K562 (cell line): ENCODE results near the gene EDNRB. TPM values are rescaled to one million over a fixed set of nuclear protein-coding genes. Genes with fewer than 3 reads are reported as not detected.

Experiments used
- ATAC-seq: fragments of 200-7000 bp; cut with Tn5 transposase; 3 replicates; pipeline ENCODE4 v1.9.1; 2020; ENCODE audit warnings: moderate library complexity
- BruUV-seq: library from RNA; stranded (reverse); fragments of 400-500 nt; replicated peaks from 2 replicates; lab custom pipeline; 2021; lab: Mats Ljungman, UMichigan
- CTCF ChIA-PET: fragments of 300-600 bp; formaldehyde crosslinking; extraction: SDS; loops from one replicate; lab custom pipeline; 2021; ENCODE audit warnings: low intra/inter-chr PET ratio; lab: Yijun Ruan, JAX
- POLR2A ChIA-PET: fragments of 300-600, 350-650 bp; sonication (Branson Sonifier 250); formaldehyde crosslinking; extraction: SDS; loops from one replicate; lab custom pipeline; 2021; ENCODE audit warnings: antibody characterized with exemption, inconsistent platforms; lab: Yijun Ruan, JAX
- DNase-seq, 4 experiments: peaks; one replicate each; pipeline versions ENCODE4 v3.0.0 to v3.0.0-alpha.2; 2011 to 2018; ENCODE audit warnings: low spot score in 3 of 4, mixed read lengths in 3 of 4; ENCODE audit errors: extremely low read depth in 1 of 4
- FAIRE-seq: peaks from 2 replicates; lab custom pipeline; 2011; peaks lifted over from hg19 to GRCh38; lab: Jason Lieb, UNC
- H2AFZ ChIP-seq: 2 replicates; pipeline ENCODE4 v1.6.0; 2011; ENCODE audit warnings: low read depth, low read length, control low read depth, inconsistent platforms
- H3K27ac ChIP-seq: fragments of 200-600 bp; 3 replicates; pipeline ENCODE4 v1.8.0; 2011; ENCODE audit warnings: low read depth, mild to moderate bottlenecking, control low read depth, inconsistent platforms, low read length, moderate library complexity, mixed read lengths; ENCODE audit errors: extremely low read depth
- H3K27me3 ChIP-seq, 2 experiments: fragments of 300-600 bp in 1 of 2; 2 replicates in 1 of 2; 3 replicates in 1 of 2; pipeline versions ENCODE4 v1.6.0 to v1.8.0; 2011; ENCODE audit warnings: inconsistent platforms in 2 of 2, low read length in 2 of 2, mild to moderate bottlenecking in 1 of 2, mixed read lengths in 1 of 2, moderate library complexity in 1 of 2; ENCODE audit not compliant: control insufficient read depth in 2 of 2, insufficient read depth in 2 of 2
- H3K36me3 ChIP-seq: fragments of 300-600 bp; 3 replicates; pipeline ENCODE4 v1.8.0; 2011; ENCODE audit warnings: mild to moderate bottlenecking, low read length, inconsistent platforms; ENCODE audit not compliant: control insufficient read depth, insufficient read depth
- H3K4me1 ChIP-seq, 2 experiments: fragments of 200-600 bp in 1 of 2; replicated peaks in 1 of 2; 2 replicates in 1 of 2; 3 replicates in 1 of 2; pipeline versions ENCODE4 v1.5.1 to v1.8.0; 2011; ENCODE audit warnings: inconsistent platforms in 2 of 2, low read length in 2 of 2, mild to moderate bottlenecking in 1 of 2, mixed read lengths in 1 of 2, moderate library complexity in 1 of 2; ENCODE audit not compliant: control insufficient read depth in 2 of 2, insufficient read depth in 2 of 2
- H3K4me2 ChIP-seq: 2 replicates; pipeline ENCODE4 v1.6.1; 2011; ENCODE audit warnings: low read length, control low read depth, inconsistent platforms, mixed read lengths; ENCODE audit not compliant: insufficient read depth
- H3K4me3 ChIP-seq: fragments of 200-600 bp; sonication (generic), shearing (Covaris generic); 2 replicates; pipeline ENCODE4 v1.5.1; 2016; ENCODE audit warnings: control low read depth, inconsistent platforms
- H3K79me2 ChIP-seq: fragments of 200-600 bp; 3 replicates; pipeline ENCODE4 v1.8.0; 2011; ENCODE audit warnings: low read length, inconsistent platforms; ENCODE audit not compliant: control insufficient read depth, insufficient read depth
- H3K9ac ChIP-seq, 2 experiments: 2 replicates each; pipeline versions ENCODE4 v1.6.0 to v1.6.1; 2011; ENCODE audit warnings: low read depth in 2 of 2, low read length in 2 of 2, control low read depth in 1 of 2, inconsistent platforms in 1 of 2, mild to moderate bottlenecking in 1 of 2, mixed read lengths in 1 of 2; ENCODE audit not compliant: insufficient read depth in 1 of 2
- H3K9me1 ChIP-seq: one replicate; pipeline ENCODE4 v1.6.0; 2011; ENCODE audit warnings: inconsistent platforms, mild to moderate bottlenecking, low read length, moderate library complexity; ENCODE audit not compliant: control insufficient read depth, insufficient read depth
- H3K9me3 ChIP-seq: replicated peaks from 2 replicates; pipeline ENCODE4 v1.5.1; 2011; ENCODE audit warnings: low read depth, low read length, inconsistent platforms; ENCODE audit not compliant: control insufficient read depth, insufficient read depth
- H4K20me1 ChIP-seq: replicated peaks from 2 replicates; pipeline ENCODE4 v1.6.1; 2011; ENCODE audit warnings: low read length, inconsistent platforms, mixed read lengths; ENCODE audit not compliant: control insufficient read depth, insufficient read depth
- CXXC5 ChIP-seq: fragments of 250-450 bp; sonication (Bioruptor Pico); IDR thresholded peaks from 2 replicates; pipeline ENCODE4 v1.8.0; 2022; ENCODE audit warnings: inconsistent platforms, mild to moderate bottlenecking, moderate library complexity
- FOSL1 ChIP-seq: fragments of 200-800 bp; sonication (Bioruptor generic); conservative IDR thresholded peaks from 2 replicates; pipeline ENCODE4 v1.6.1; 2016; ENCODE audit warnings: missing genetic modification characterization, missing compliant biosample characterization
- THAP12 ChIP-seq: fragments of 250-450 bp; sonication (Bioruptor Pico); IDR thresholded peaks from 2 replicates; pipeline ENCODE4 v1.9.0; 2021; ENCODE audit warnings: mild to moderate bottlenecking, inconsistent platforms
- WGBS: fragments of 100-300 bp; shearing (Covaris generic); methylation state at CpG from one replicate; pipeline ENCODE4 v1.1.6; 2016; ENCODE audit warnings: low coverage, mixed read lengths; ENCODE audit not compliant: insufficient coverage; ENCODE audit errors: missing lambda C conversion rate; 5-methylcytosine and 5-hydroxymethylcytosine counted together
- in situ Hi-C: fragments of 300-500 bp; cut with MboI; formaldehyde crosslinking; loops from 4 replicates; pipeline ENCODE4 v1.15.0; 2018; ENCODE audit warnings: inconsistent platforms, mixed read lengths
- intact Hi-C: fragments of 100-400 bp; cut with micrococcal nuclease; formaldehyde crosslinking; loops from 2 replicates; pipeline ENCODE4 v1.14.2; 2022
- polyA plus RNA-seq, 8 experiments: library from polyadenylated mRNA; depleted of rRNA in 4 of 8; stranded (reverse) in 5 of 8; unstranded in 3 of 8; fragments of >200 nt; fragmentation: Nextera tagmentation in 2 of 8; fragmentation: Illumina TruSeq in 1 of 8; extraction: Ambion mirVana in 2 of 8; extraction: Trizol in 1 of 8; gene quantifications; 2 replicates each; pipeline versions ENCODE4 v1.2.1 to v1.2.3, GENCODE V29; 2011 to 2014; ENCODE audit warnings: inconsistent platforms in 1 of 8, missing spikeins in 1 of 8
- total RNA-seq, 7 experiments: library from RNA; depleted of rRNA in 6 of 7; stranded (reverse); fragments of >200 nt in 6 of 7; fragmentation: Illumina TruSeq in 2 of 7; extraction: Trizol in 2 of 7; gene quantifications; 2 replicates each; pipeline versions ENCODE4 v1.2.1 to v1.2.3, GENCODE V29; 2011 to 2021; ENCODE audit warnings: low replicate concordance in 1 of 7

The EDNRB gene
- total and polyA plus RNA-seq, 9 of the 15 experiments (the other 6 are each of a cell fraction or from before 2014, with no cell fraction given): 0.04 TPM; not detected in 8

GRCh38 chr13:77930430-77930829 is 11.8 kb upstream of the EDNRB start:
- Histone ChIP-seq H3K9me3 (no peaks in the 10 kb centered on the region), H3K36me3 (no peaks in the 10 kb centered on the region), H2AFZ (no peak overlapping the region), H3K9ac (no peak overlapping the region), H4K20me1 (no peaks in the 10 kb centered on the region), H3K4me2 (no peak overlapping the region), H3K4me1 (no peaks in the 10 kb centered on the region), H3K27ac (no peak overlapping the region), H3K4me3 (no peak overlapping the region), H3K27me3 (no peaks in the 10 kb centered on the region), H3K79me2 (no peaks in the 10 kb centered on the region), H3K9me1 (no peaks in the 10 kb centered on the region)
- DNase-seq: no peak
- ChIA-PET CTCF (no interaction called here), POLR2A (no interaction called here)
- in situ Hi-C loops: no loop called here
- TF ChIP-seq CXXC5: no peak
- no peak for FAIRE-seq
- no peak for ATAC-seq
- intact Hi-C loops: no loop called here
- no TSS peak for BruUV-seq

- H3K9me3 ChIP-seq: no peaks in the 10 kb centered on the region
- TF ChIP-seq FOSL1 (peak; percentile 60), THAP12 (CRISPR knock-in tag) (no peak)
- FAIRE-seq (no peak), ATAC-seq (no peak), DNase-seq (no peak)
- no peak overlapping the region for H3K27ac ChIP-seq
- H3K4me2 ChIP-seq: no peak overlapping the region
- BruUV-seq: no TSS peak
- no peaks in the 10 kb centered on the region for H3K9me1 ChIP-seq
- H2AFZ ChIP-seq: no peak overlapping the region
- no peak overlapping the region for H3K9ac ChIP-seq
- CTCF ChIA-PET: no interaction called here
- H4K20me1 ChIP-seq: no peaks in the 10 kb centered on the region
- no peaks in the 10 kb centered on the region for H3K36me3 ChIP-seq
- no peaks in the 10 kb centered on the region for H3K4me1 ChIP-seq
- intact Hi-C loops (no loop called here), in situ Hi-C loops (no loop called here)
- no peaks in the 10 kb centered on the region for H3K79me2 ChIP-seq
- POLR2A ChIA-PET: no interaction called here
- no peak overlapping the region for H3K4me3 ChIP-seq
- 0% methylated on average over 2 of the region's 2 CpGs for WGBS
- H3K27me3 ChIP-seq: no peaks in the 10 kb centered on the region
Observed at GRCh38 chr13:77928909-77929308, 10.3 kb upstream of the EDNRB start.
